PC-3 (cell line): ENCODE results near the gene CCDC154.

Experiments
- EZH2 ChIP-seq: fragments of 300-600 bp; sonication (generic); IDR thresholded peaks from one replicate; pipeline ENCODE4 v1.6.1; 2017; ENCODE audit warnings: antibody characterized with exemption, mild to moderate bottlenecking, low read length; ENCODE audit not compliant: unreplicated experiment
- EZH2phosphoT487 ChIP-seq: fragments of 300-600 bp; sonication (generic); IDR thresholded peaks from 2 replicates; pipeline ENCODE4 v1.6.1; 2018; ENCODE audit warnings: mild to moderate bottlenecking, antibody characterized with exemption, low read length, borderline replicate concordance
- TF ChIP-seq, protein P1 (sequence below): fragments of 300-600 bp; sonication (generic); conservative IDR thresholded peaks from 2 replicates; pipeline ENCODE4 v1.5.1; 2017; ENCODE audit warnings: antibody characterized with exemption, low read depth, mild to moderate bottlenecking, low read length

GRCh38 chr16:1433756-1434155 is 10.6 kb downstream of the CCDC154 start:
- TF ChIP-seq EZH2phosphoT487 (no peak), EZH2 (no peak)
- TF ChIP-seq, protein P1, sequence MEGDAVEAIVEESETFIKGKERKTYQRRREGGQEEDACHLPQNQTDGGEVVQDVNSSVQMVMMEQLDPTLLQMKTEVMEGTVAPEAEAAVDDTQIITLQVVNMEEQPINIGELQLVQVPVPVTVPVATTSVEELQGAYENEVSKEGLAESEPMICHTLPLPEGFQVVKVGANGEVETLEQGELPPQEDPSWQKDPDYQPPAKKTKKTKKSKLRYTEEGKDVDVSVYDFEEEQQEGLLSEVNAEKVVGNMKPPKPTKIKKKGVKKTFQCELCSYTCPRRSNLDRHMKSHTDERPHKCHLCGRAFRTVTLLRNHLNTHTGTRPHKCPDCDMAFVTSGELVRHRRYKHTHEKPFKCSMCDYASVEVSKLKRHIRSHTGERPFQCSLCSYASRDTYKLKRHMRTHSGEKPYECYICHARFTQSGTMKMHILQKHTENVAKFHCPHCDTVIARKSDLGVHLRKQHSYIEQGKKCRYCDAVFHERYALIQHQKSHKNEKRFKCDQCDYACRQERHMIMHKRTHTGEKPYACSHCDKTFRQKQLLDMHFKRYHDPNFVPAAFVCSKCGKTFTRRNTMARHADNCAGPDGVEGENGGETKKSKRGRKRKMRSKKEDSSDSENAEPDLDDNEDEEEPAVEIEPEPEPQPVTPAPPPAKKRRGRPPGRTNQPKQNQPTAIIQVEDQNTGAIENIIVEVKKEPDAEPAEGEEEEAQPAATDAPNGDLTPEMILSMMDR = no peak
